ENCODE measurements around the gene RPL10A.

Gene RPL10A

GRCh38 chr6:35477028-35477427, 8.8 kb downstream of the RPL10A start:
- DNase-seq = no peak

GRCh38 chr6:35477551-35478179, 9.5 kb downstream of the RPL10A start:
- no peak for DNase-seq

GRCh38 chr6:35478259-35478658, 10.1 kb downstream of the RPL10A start:
- DNase-seq = no peak

- DNase-seq = no peak
Measured at GRCh38 chr6:35480176-35480575, 12.0 kb downstream of the RPL10A start.

- DNase-seq = no peak
Measured at GRCh38 chr6:35481226-35481625, 13.0 kb downstream of the RPL10A start.

DNA sequence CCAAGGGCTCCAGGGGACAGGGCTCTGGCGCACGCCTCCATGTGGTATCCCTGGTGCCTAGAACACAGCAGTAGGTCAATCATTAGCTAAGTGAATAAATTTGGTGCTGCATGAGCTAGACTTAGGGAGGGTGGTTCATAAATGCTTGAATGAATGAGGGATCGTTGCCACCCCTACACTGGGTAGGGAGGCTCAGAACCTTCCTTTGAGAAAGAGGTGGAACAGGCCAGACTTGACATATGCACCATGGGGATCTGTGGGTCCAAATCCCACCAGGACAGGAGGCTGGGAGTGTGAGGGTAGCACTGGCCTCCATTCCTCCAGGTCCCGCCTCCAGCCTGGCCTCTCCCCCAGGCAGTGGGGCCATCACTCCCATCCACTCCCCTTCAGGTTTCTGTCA, 14.9 kb downstream of the RPL10A start:
- DNase-seq = no peak

DNA sequence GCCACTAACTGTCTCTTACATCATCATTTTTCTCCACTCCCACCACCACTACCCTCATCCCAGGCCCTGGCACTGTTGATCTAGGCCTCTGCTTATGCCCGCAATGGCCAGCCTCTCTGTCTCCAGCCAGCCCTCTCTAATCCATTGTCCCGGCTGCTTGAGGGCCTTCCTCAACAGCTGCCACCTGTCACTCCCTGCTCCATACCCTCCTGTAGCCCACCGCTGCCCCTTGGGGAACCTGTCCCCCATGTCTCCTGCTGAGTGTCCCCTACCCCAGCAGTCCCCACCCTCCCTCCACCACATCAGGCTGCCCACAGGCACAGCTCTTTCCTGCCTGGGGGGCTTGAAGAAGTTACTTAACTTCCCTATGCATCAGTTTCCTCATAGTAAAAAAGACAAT, 15.3 kb downstream of the RPL10A start:
- no peak for DNase-seq

GRCh38 chr6:35483893-35484645, 15.9 kb downstream of the RPL10A start:
- DNase-seq = no peak

- DNase-seq = no peak
Measured at GRCh38 chr6:35484921-35485392, 16.8 kb downstream of the RPL10A start.

DNA sequence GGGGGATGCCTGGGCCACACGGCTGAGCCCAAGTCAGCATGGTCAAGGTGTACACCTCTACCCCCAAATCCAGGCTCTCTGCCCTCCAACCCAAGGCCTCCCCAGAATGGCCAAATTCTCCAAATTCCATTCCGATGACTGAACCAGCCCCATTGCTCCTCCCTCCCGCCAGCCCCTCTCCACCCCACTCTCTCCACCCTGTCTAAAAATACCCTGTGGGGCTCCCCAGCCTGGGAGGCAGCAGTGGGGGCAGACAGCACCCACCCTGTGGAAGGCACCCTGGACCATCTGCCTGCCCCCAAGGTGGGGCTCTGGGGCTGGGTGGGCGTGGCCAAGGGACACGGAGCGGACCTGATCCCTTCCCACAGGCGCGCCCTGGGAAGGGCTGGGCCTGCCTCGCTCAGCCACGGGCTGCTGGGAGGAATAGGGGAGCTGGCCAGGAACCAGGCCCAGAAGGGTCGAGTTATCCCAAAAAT, 17.2 kb downstream of the RPL10A start:
- DNase-seq = no peak

DNA sequence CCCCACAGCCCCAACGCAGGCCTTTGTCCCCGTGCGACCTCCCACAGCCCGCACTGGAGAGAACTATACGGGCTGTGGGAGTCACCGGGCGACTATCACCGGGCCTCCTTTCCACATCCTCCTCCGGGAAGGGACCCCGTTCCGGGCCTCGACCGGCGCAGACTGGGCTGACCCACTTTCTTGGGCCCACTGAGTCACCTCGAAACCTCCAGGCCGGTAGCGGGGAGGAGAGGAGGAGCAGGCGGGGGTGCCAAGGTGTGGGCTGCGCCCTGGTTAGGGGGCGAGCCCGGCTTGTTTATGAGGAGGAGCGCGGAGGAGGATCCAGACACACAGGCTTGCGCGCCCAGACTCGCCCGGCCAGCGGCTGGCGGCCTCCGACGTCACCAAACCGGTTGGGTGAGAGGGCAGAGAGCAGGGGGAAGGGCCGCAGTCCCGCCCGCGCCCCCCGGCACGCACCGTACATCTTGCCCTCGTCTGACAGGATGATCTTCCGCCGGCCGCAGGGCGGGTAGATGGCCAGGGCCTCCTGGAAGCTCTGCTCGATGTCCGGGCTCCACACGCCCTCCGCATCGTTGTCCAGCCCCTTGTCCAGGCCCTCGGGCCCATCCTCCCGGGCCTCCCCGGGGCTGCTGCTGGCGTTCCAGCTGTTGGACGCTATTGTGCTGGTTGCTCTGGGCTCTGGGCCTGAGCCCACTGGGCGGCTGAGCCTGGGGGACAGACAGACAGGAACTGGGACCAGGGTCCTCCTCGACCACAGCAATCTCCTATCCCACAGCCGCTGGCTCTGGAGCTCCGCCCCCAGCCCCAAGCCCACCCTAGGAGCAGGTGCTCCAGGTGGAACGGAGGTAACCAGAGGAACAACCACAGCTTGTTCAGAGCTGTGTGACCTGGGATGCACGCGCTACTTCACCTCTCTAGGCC, 18.1 kb downstream of the RPL10A start:
- DNase-seq = no peak

GRCh38 chr6:35487658-35488516, 19.7 kb downstream of the RPL10A start:
- DNase-seq = no peak

- DNase-seq = no peak
Measured at GRCh38 chr6:35488517-35488862, 20.3 kb downstream of the RPL10A start.

DNA sequence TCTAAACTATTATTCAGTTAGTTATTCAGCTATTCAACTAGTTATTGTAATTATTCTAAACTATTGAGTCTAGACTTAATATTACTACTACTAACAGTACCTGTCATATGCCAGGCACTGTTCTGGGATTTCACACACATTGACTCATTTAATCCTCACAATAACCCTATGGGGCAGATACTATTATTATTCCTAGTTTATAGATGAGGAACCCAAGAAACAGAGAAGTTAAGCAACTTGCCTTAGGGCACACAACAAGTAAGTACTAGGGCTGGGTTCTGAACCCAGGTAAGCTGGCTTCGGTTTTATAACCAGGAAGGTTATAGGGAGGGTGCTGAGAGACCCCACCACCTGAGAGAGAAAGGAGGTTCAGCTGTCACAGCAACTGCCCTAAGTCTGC, 20.9 kb downstream of the RPL10A start:
- DNase-seq = no peak

GRCh38 chr6:35489995-35490791, 22.0 kb downstream of the RPL10A start:
- no peak for DNase-seq

GRCh38 chr6:35490821-35491557, 22.8 kb downstream of the RPL10A start:
- no peak for DNase-seq

- DNase-seq = no peak
Measured at GRCh38 chr6:35491558-35492257, 23.5 kb downstream of the RPL10A start.

DNA sequence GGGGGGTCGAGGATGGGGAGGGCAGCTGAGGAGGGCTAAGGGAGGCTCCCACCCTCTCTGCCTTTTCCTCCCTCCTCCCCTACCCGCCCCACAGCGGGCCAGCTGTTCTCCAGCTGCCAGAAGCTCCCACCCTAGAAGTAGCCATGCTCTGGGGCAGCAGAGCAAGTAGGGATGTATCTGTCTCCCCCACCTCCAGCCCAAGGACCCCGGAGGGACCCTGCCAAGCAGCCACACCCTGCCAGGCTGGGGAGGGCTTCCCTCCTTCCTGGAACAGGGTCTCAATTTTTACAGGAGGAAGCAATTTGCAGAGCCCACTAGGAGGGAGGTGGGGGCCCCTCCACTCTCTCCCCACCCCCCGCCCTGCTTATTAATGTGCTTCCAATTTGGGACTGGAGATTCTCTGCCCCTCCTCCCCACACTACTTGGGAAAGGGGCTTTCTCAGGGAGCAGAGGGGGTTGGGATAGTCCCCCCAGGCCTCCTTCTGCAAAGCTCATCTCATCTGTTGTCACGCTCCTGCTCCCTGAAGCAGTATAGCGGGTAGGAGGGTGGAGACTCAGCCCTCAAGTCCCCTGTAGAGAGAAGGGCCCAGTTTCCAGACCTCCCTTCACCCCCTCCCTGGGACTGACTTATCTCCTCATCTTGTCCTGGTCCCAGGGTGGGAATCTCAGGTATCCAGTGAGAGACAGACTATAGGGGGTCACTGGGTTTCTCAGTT, 24.2 kb downstream of the RPL10A start:
- no peak for DNase-seq

- no peak for DNase-seq
Measured at GRCh38 chr6:35492974-35493284, 24.7 kb downstream of the RPL10A start.

All from activated CD4-positive, CD25-positive, alpha-beta regulatory T cell treated with anti-CD3 and anti-CD28 coated beads, Interleukin-2, amount 50 U/mL, for 72 hours (primary cell).